GM18951 (cell line): ENCODE results near the gene ITGB2.
A peak's percentile ranks its signal among the peaks of the same experiment; 100 is the strongest.

Source experiments
- POLR2A ChIP-seq: IDR thresholded peaks from 4 replicates; pipeline ENCODE4 v1.6.1; 2011; ENCODE audit warnings: mild to moderate bottlenecking; ENCODE audit not compliant: insufficient read length, insufficient read depth; ENCODE audit errors: extremely low read depth
- in situ Hi-C: fragments of 300-500 bp; cut with MboI; formaldehyde crosslinking; loops from one replicate; pipeline ENCODE4 v1.12.0; 2022; ENCODE audit warnings: low sequenced_read_pairs, mixed read lengths, inconsistent platforms; ENCODE audit not compliant: unreplicated experiment

ITGB2 gene

DNA sequence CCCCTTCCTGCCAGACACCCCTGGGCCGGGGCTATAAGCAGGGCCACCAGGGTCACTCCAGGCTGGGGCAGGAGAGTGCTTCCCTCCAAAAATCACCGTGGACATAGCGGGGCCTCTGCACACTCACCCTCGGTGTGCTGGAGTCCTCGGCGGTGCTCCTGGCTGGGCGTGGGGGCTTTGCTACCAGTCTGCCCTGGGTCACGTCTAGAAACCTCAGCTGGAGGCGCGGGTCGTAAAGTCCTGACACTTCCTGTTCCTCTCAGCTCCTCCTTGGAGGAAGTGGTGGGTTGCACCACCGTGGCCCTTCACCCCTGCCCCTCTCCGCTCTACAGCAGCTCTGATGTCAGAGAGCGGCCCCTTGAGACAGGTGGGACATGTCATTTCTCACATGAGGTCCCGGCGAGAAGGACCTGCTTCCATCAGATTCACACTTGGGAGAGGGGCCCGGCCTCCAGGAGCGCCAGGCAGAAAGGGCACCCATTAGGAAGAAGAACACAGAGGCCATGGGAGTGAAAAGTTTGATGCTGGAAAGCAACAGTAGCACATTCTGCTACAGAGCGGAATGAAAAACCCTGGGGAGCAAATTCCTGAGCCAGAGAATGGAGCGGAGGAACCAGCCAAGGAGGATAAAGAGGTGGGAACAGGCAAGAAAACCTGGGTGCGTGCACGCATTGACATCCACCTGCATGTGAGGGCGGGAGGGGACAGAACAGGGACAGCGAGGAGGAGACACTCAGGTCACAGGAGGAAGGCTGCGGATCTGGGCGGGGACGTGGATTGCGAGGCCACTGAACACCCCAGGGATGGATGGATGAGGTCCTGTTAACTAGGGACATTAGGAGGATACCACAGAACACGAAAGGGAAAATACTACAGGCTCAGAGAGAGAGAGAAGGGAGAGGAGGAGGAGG lies at the start of gene ITGB2:
Gene ITGB2, minus strand, starts transcription at position 206 of the 911 bp plus-strand sequence. CDS start 10,117 bp downstream, outside the sequence.
- TF ChIP-seq POLR2A = peak; percentile 65
- in situ Hi-C loops = no loop called here

- no peak for TF ChIP-seq POLR2A
- in situ Hi-C loops = no loop called here
Measured at GRCh38 chr21:44969931-44970755, 49.4 kb upstream of the ITGB2 start.

DNA sequence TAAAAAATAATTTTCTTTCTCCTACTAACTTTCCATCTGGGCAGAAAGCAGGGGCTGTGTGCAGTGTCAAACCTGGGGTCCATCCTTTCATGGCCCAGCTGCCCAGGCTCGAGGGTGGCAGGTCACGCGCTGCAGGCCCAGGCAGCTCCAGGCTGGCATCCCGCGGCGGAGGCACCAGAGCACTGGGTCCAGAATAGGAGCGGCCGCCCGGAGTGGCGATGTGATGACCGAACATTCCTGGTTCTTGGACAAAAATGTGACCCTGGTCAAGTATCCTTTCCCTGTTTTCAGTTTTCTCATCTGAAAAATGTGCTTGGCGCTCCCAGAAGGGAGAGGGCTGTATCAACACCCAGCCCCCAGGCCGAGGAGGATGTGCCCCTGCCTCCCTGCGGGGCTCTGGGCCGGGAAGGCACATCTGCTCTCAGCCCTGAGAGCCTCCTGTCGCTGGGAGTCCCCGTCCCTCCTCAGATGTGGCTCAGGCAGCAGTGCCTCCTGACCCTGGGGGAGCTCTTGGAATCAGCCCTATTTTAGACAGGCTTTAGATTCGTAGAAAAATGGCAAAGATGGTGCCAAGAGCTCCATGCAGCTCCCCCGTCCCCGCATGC lies 48.5 kb upstream of the ITGB2 start:
- in situ Hi-C loops = no loop called here
- TF ChIP-seq POLR2A = no peak

DNA sequence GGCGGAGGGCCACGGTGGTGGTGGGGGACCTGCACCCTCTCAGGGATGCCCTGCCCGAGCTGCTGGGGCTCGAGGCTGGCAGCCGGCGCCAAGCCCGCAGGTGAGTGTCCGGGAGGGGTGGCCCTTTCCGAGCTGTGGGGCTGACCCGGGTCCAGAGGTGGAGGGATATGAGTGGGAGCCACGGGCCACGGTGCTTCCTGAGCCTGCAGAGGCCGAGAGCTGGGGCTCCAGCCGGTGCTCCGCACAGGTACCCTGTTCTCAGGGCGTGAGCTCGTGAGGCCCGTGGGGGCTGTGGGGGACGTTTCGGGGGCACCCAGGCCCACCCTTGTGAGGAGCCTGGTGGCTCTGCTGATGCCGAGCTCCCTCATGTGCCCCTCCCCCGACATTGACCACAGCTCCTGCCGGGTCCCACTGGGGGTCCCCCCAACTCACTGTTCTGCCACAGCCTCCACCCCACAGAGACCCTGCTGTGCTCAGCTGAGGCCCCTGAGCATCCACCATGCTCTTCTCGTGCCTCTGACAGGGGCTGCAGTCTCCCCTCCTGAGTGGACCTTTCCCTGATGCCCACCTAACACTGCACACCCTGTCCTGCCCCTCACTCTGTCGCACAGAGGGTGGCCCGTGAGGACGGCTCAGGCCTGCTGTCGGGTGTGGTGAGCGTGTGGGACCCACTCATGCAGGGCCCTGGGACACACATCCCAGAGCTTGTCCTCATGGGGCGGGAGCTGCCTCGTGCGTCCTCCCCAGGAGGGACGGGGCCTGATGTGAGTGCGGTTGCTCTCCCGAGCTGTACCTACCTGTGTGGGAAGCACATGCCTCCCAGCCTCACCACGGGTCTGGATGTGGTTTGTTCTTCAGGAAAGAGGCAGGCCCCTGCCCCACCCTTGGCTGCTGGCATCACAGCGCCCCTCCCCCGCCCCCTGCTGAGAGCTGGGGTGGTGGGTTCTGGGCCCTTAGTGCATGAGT lies 46.7 kb upstream of the ITGB2 start:
- no peak for TF ChIP-seq POLR2A
- in situ Hi-C loops = no loop called here

GRCh38 chr21:44966135-44967081 lies 45.7 kb upstream of the ITGB2 start:
- in situ Hi-C loops = no loop called here
- TF ChIP-seq POLR2A = no peak

- no peak for TF ChIP-seq POLR2A
- in situ Hi-C loops = no loop called here
Measured at GRCh38 chr21:44965251-44966022, 44.7 kb upstream of the ITGB2 start.

DNA sequence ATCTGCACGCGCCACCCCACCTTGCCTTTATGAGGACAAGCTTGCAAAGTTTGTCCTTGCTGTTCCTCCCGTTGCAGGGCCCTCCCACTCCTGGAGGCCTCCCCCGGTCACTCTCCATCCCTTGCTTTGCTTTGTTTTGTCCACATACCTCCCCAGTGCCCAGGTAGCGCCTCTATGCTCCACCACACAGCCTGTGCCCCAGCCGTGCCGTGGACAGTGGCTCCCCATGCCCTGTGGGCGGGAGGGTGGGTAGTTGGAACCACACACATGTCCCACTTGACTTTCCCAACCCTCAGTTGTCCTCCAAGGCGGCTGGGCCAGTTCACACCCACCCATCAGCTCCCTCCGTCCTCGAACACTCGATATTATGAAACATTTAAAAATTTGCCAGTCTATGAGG lies 43.7 kb upstream of the ITGB2 start:
- in situ Hi-C loops = no loop called here
- no peak for TF ChIP-seq POLR2A

- TF ChIP-seq POLR2A = no peak
- in situ Hi-C loops = no loop called here
Measured at GRCh38 chr21:44962403-44962966, 41.8 kb upstream of the ITGB2 start.

- in situ Hi-C loops = no loop called here
- no peak for TF ChIP-seq POLR2A
Measured at GRCh38 chr21:44960141-44961092, 39.7 kb upstream of the ITGB2 start.
